HEK293 (cell line): ENCODE measurements around the gene HECTD4.

ENCODE experiments used
- REPIN1 ChIP-seq: fragments of 450-650 bp; formaldehyde crosslinking; IDR thresholded peaks from 2 replicates; pipeline ENCODE4 v1.5.1; 2017; ENCODE audit warnings: missing biosample characterization, missing genetic modification characterization, low read depth
- YY1 ChIP-seq: fragments of 450-650 bp; formaldehyde crosslinking; IDR thresholded peaks from 2 replicates; pipeline ENCODE4 v1.5.1; 2018; ENCODE audit warnings: missing biosample characterization, missing genetic modification characterization
- ZNF10 ChIP-seq: fragments of 450-650 bp; formaldehyde crosslinking; IDR thresholded peaks from 2 replicates; pipeline ENCODE4 v1.5.1; 2017; ENCODE audit warnings: missing biosample characterization, missing genetic modification characterization
- ZNF175 ChIP-seq: fragments of 450-650 bp; formaldehyde crosslinking; IDR thresholded peaks from 2 replicates; pipeline ENCODE4 v1.5.1; 2016; ENCODE audit warnings: missing biosample characterization, missing genetic modification characterization
- ZNF2 ChIP-seq: fragments of 450-650 bp; formaldehyde crosslinking; IDR thresholded peaks from 2 replicates; pipeline ENCODE4 v1.5.1; 2016; ENCODE audit warnings: missing biosample characterization, missing genetic modification characterization
- ZNF24 ChIP-seq: fragments of 450-650 bp; formaldehyde crosslinking; IDR thresholded peaks from 2 replicates; pipeline ENCODE4 v1.5.1; 2016; ENCODE audit warnings: missing biosample characterization, missing genetic modification characterization
- ZNF335 ChIP-seq: fragments of 450-650 bp; formaldehyde crosslinking; conservative IDR thresholded peaks from 2 replicates; pipeline ENCODE4 v1.5.1; 2016; ENCODE audit warnings: missing biosample characterization, missing genetic modification characterization
- ZNF558 ChIP-seq: fragments of 450-650 bp; formaldehyde crosslinking; IDR thresholded peaks from 2 replicates; pipeline ENCODE4 v1.5.1; 2016; ENCODE audit warnings: missing biosample characterization, missing genetic modification characterization
- ZSCAN30 ChIP-seq: fragments of 450-650 bp; IDR thresholded peaks from 2 replicates; pipeline ENCODE4 v1.5.1; 2018; ENCODE audit warnings: missing biosample characterization, mild to moderate bottlenecking, missing genetic modification characterization, moderate library complexity
- ZSCAN5A ChIP-seq: fragments of 450-650 bp; formaldehyde crosslinking; IDR thresholded peaks from 2 replicates; pipeline ENCODE4 v1.5.1; 2016; ENCODE audit warnings: missing biosample characterization, missing genetic modification characterization
- ZXDB ChIP-seq: fragments of 450-650 bp; formaldehyde crosslinking; IDR thresholded peaks from 2 replicates; pipeline ENCODE4 v1.5.1; 2016; ENCODE audit warnings: missing biosample characterization, missing genetic modification characterization
- TF ChIP-seq, protein P1 (sequence below): fragments of 450-650 bp; formaldehyde crosslinking; conservative IDR thresholded peaks from 2 replicates; pipeline ENCODE4 v1.5.1; 2016; ENCODE audit warnings: low read depth, missing biosample characterization, missing genetic modification characterization
- TF ChIP-seq, protein P2 (sequence below): fragments of 450-650 bp; formaldehyde crosslinking; IDR thresholded peaks from 2 replicates; pipeline ENCODE4 v1.5.1; 2016; ENCODE audit warnings: missing biosample characterization, missing genetic modification characterization

GRCh38 chr12:112413855-112414625 lies 31.8 kb upstream of the HECTD4 start:
- TF ChIP-seq, protein P1, sequence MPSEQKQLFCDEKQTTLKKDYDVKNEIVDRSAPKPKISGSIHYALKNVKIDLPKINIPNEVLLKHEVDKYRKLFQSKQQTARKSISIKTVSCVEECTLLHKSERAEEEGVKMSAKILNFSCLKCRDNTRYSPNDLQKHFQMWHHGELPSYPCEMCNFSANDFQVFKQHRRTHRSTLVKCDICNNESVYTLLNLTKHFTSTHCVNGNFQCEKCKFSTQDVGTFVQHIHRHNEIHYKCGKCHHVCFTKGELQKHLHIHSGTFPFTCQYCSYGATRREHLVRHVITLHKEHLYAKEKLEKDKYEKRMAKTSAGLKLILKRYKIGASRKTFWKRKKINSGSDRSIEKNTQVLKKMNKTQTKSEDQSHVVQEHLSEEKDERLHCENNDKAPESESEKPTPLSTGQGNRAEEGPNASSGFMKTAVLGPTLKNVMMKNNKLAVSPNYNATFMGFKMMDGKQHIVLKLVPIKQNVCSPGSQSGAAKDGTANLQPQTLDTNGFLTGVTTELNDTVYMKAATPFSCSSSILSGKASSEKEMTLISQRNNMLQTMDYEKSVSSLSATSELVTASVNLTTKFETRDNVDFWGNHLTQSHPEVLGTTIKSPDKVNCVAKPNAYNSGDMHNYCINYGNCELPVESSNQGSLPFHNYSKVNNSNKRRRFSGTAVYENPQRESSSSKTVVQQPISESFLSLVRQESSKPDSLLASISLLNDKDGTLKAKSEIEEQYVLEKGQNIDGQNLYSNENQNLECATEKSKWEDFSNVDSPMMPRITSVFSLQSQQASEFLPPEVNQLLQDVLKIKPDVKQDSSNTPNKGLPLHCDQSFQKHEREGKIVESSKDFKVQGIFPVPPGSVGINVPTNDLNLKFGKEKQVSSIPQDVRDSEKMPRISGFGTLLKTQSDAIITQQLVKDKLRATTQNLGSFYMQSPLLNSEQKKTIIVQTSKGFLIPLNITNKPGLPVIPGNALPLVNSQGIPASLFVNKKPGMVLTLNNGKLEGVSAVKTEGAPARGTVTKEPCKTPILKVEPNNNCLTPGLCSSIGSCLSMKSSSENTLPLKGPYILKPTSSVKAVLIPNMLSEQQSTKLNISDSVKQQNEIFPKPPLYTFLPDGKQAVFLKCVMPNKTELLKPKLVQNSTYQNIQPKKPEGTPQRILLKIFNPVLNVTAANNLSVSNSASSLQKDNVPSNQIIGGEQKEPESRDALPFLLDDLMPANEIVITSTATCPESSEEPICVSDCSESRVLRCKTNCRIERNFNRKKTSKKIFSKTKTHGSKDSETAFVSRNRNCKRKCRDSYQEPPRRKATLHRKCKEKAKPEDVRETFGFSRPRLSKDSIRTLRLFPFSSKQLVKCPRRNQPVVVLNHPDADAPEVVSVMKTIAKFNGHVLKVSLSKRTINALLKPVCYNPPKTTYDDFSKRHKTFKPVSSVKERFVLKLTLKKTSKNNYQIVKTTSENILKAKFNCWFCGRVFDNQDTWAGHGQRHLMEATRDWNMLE (tag by site-specific recombination): no peak
- TF ChIP-seq ZNF335 (no peak), ZSCAN30 (no peak), ZNF2 (tag by site-specific recombination) (no peak), ZNF558 (tag by site-specific recombination) (no peak), ZNF10 (tag by site-specific recombination) (no peak), YY1 (tag by site-specific recombination) (no peak), ZSCAN5A (tag by site-specific recombination) (no peak), ZNF175 (tag by site-specific recombination) (no peak), REPIN1 (no peak), ZNF24 (no peak), ZXDB (no peak)
- TF ChIP-seq, protein P2, sequence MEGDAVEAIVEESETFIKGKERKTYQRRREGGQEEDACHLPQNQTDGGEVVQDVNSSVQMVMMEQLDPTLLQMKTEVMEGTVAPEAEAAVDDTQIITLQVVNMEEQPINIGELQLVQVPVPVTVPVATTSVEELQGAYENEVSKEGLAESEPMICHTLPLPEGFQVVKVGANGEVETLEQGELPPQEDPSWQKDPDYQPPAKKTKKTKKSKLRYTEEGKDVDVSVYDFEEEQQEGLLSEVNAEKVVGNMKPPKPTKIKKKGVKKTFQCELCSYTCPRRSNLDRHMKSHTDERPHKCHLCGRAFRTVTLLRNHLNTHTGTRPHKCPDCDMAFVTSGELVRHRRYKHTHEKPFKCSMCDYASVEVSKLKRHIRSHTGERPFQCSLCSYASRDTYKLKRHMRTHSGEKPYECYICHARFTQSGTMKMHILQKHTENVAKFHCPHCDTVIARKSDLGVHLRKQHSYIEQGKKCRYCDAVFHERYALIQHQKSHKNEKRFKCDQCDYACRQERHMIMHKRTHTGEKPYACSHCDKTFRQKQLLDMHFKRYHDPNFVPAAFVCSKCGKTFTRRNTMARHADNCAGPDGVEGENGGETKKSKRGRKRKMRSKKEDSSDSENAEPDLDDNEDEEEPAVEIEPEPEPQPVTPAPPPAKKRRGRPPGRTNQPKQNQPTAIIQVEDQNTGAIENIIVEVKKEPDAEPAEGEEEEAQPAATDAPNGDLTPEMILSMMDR: no peak
